Type B pancreatic cell (in vitro differentiated cells): ENCODE results near the gene CDKAL1. TPM values are rescaled to one million over a fixed set of nuclear protein-coding genes. Genes with fewer than 3 reads are reported as not detected.
A peak's percentile ranks its signal among the peaks of the same experiment; 100 is the strongest.

ENCODE experiments used
- DNase-seq: peaks from one replicate; pipeline ENCODE4 v3.0.0; 2021; ENCODE audit warnings: mixed read lengths; ENCODE audit not compliant: unreplicated experiment; ENCODE audit errors: extremely low spot score
- H3K27ac Mint-ChIP-seq: 2 replicates; pipeline ENCODE4 v1.8.0; 2021; ENCODE audit warnings: mild to moderate bottlenecking, mixed read lengths
- H3K27me3 Mint-ChIP-seq: 2 replicates; pipeline ENCODE4 v1.8.0; 2021; ENCODE audit warnings: mixed read lengths
- H3K36me3 Mint-ChIP-seq: 2 replicates; pipeline ENCODE4 v1.8.0; 2021; ENCODE audit warnings: mixed read lengths
- H3K4me1 Mint-ChIP-seq: one replicate; pipeline ENCODE4 v1.8.0; 2021; ENCODE audit warnings: mixed read lengths; ENCODE audit not compliant: unreplicated experiment
- H3K4me3 Mint-ChIP-seq: 2 replicates; pipeline ENCODE4 v1.8.0; 2021; ENCODE audit warnings: mild to moderate bottlenecking, mixed read lengths
- H3K9me3 Mint-ChIP-seq: 2 replicates; pipeline ENCODE4 v1.8.0; 2021; ENCODE audit warnings: mixed read lengths
- CTCF ChIP-seq: fragments of 200-600 bp; sonication (generic); conservative IDR thresholded peaks from 2 replicates; pipeline ENCODE4 v1.5.0; 2021; ENCODE audit warnings: antibody characterized with exemption, mild to moderate bottlenecking
- total RNA-seq: library from RNA; stranded (reverse); gene quantifications from 2 replicates; pipeline ENCODE4 v1.2.1, GENCODE V29; 2021; ENCODE audit warnings: low replicate concordance

The CDKAL1 gene
- total RNA-seq, 1 donor from 2014 or later = 21.0 TPM

DNA sequence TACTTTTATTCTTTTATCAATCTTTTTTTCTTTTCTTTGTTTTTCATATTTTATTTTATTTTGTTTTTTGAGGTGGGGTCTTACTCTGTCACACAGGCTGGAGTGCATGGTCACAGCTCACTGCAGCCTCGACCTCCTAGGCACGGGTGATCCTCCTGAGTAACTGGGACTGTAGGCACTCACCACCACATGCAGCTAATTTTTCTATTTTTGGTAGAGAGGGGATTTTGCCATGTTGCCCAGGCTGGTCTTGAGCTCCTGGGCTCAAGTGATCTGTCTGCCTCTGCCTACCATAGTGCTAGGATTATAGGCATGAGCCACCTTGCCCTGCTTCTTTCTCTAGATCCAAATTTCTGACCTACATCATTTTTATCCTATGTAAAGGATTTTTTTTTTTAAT is 153.2 kb downstream of the CDKAL1 start:
- Mint-ChIP-seq H3K27ac (no peak overlapping the region), H3K4me1 (peaks cover 12% of the 10 kb centered on the region), H3K4me3 (no peak overlapping the region), H3K36me3 (no peaks in the 10 kb centered on the region), H3K9me3 (peaks cover 6% of the 10 kb centered on the region), H3K27me3 (no peaks in the 10 kb centered on the region)
- TF ChIP-seq CTCF = no peak
- no peak for DNase-seq

GRCh38 chr6:20688710-20689500 is 154.6 kb downstream of the CDKAL1 start:
- no peak for DNase-seq
- TF ChIP-seq CTCF = no peak
- no peak overlapping the region for H3K4me3 Mint-ChIP-seq
- no peaks in the 10 kb centered on the region for H3K36me3 Mint-ChIP-seq
- peaks cover 12% of the 10 kb centered on the region for H3K4me1 Mint-ChIP-seq
- no peaks in the 10 kb centered on the region for H3K27me3 Mint-ChIP-seq
- H3K9me3 Mint-ChIP-seq = peaks cover 6% of the 10 kb centered on the region
- no peak overlapping the region for H3K27ac Mint-ChIP-seq

GRCh38 chr6:20691185-20691584 is 156.9 kb downstream of the CDKAL1 start:
- no peaks in the 10 kb centered on the region for H3K27me3 Mint-ChIP-seq
- DNase-seq = no peak

GRCh38 chr6:20692023-20692422 is 157.8 kb downstream of the CDKAL1 start:
- Mint-ChIP-seq H3K27me3 (no peaks in the 10 kb centered on the region), H3K36me3 (no peaks in the 10 kb centered on the region), H3K4me1 (peaks cover 16% of the 10 kb centered on the region), H3K27ac (no peak overlapping the region), H3K4me3 (no peak overlapping the region), H3K9me3 (peaks cover 6% of the 10 kb centered on the region)
- no peak for TF ChIP-seq CTCF
- no peak for DNase-seq

More at GRCh38 chr6:20691185-20691584, 156.9 kb downstream of the CDKAL1 start:
- TF ChIP-seq CTCF = no peak
- H3K4me1 Mint-ChIP-seq = peaks cover 12% of the 10 kb centered on the region
- H3K4me3 Mint-ChIP-seq = peak overlapping the region; percentile 56
- no peaks in the 10 kb centered on the region for H3K36me3 Mint-ChIP-seq
- peaks cover 6% of the 10 kb centered on the region for H3K9me3 Mint-ChIP-seq
- H3K27ac Mint-ChIP-seq = peak overlapping the region; percentile 79

GRCh38 chr6:20693466-20694063 is 159.3 kb downstream of the CDKAL1 start:
- H3K4me1 Mint-ChIP-seq = peaks cover 30% of the 10 kb centered on the region
- no peaks in the 10 kb centered on the region for H3K27me3 Mint-ChIP-seq
- TF ChIP-seq CTCF = no peak
- DNase-seq = no peak
- no peak overlapping the region for H3K4me3 Mint-ChIP-seq
- no peak overlapping the region for H3K27ac Mint-ChIP-seq
- peaks cover 6% of the 10 kb centered on the region for H3K9me3 Mint-ChIP-seq
- H3K36me3 Mint-ChIP-seq = no peaks in the 10 kb centered on the region
